NCI-H187 treated with DMSO at 0.1 percent for 48 hours (cell line): ENCODE data around the gene UBAC2.

Experiments
- DNase-seq: peaks from one replicate; lab custom pipeline; 2025; lab: John Stamatoyannopoulos, UW

The UBAC2 gene

GRCh38 chr13:99270518-99270917 lies 69.9 kb downstream of the UBAC2 start:
- no peak for DNase-seq

GRCh38 chr13:99271249-99271648 lies 70.6 kb downstream of the UBAC2 start:
- no peak for DNase-seq

GRCh38 chr13:99272481-99272880 lies 71.8 kb downstream of the UBAC2 start:
- no peak for DNase-seq

DNA sequence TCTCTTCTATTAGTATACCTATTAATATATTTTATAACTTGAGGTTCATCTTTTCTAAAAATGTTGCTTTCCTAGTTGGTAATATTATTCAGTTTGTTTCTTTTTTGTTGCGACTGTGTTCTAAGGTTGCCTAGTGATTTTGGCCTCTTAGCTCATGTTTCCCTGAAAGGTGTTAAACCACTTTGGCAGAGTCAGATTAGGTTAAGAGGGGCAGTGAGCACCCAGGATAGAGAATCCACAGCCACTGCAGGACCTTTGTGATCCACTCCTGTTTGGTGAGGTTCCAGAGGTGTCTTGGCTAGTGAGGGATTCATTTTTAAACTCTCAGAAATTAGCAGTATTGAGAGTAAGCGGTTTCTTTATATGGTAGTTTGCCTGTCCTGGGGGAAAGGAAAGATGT lies 72.5 kb downstream of the UBAC2 start:
- DNase-seq, result no peak

GRCh38 chr13:99275093-99275469 lies 74.4 kb downstream of the UBAC2 start:
- no peak for DNase-seq

DNA sequence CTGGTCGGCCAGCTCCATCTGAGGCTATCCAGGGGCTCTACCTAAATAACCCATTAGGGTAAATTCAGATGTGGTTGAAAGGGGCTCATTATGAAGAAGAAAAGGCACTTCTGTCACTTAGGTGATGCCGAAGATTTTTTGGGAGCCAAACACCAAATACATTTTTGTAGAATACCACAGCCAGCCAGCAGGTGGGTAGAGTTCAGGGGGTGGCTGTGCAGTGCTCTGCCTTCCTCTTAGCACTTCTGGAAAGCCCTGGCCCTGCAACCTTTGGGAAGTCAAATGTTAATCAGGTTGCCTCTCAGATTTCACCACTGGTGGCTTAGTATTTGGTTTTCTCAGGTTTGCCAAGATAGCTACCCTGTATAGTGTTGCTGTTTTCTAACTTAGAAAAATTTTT lies 76.1 kb downstream of the UBAC2 start:
- DNase-seq, result no peak

GRCh38 chr13:99277629-99278028 lies 77.0 kb downstream of the UBAC2 start:
- no peak for DNase-seq

DNA sequence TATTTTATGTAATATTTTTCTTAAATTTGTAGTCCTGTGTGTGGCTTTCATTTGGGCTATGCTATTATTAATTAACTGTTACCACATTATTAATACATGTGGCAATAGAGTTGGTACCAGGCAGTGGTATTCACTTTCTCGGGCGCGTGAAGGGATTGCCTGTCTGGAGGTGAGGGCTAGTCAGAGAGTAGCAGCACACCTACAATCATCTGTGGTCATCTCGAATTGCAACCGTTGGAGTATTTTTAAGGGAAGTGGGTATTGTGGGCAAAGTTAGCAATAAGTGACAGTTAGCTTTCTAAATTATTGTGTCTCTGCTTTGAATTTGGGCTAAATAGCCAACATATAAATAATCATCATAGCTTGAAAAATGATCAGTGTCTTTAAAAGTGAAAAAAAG lies 77.5 kb downstream of the UBAC2 start:
- no peak for DNase-seq

DNA sequence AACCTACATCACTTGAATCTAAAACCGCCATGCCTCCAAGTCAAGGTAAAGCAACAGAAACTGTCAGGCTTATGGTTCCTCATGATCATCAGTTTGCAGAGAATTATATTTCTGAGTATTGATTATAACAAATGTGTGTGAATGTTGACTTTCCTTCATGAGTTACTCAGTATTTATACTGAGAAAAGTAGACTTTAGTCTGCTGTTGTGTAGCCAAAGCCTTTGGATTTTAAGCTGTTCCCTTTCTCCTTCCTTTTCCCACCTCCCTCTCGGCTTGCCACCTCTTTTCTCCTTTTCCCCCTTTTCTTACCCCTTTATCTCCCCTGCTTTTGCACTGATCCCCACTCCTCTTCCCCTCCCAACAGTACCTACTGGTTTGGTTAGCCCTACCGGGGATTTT lies 78.2 kb downstream of the UBAC2 start:
- no peak for DNase-seq

DNA sequence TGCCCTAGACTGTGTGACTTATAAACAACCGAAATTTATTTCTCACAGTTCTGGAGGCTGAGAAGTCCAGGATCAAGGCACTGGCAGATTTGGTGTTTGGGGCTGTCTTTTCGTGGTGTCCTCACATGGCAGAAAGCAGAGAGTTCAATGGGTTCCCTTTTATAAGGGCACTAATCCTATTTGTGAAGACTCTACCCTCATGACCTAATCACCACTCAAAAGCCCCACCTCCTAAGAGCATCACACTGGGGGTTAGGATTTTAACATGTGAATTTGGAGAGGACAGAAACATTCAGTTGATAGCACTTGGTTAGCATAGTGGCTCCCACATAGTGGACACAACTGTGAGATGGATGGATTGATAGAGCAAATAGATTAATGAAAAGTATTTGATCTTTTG lies 79.0 kb downstream of the UBAC2 start:
- DNase-seq, result no peak

- no peak for DNase-seq
These were observed 79.5 kb downstream of the UBAC2 start for GRCh38 chr13:99280166-99280565.

GRCh38 chr13:99281811-99282263 lies 81.2 kb downstream of the UBAC2 start:
- no peak for DNase-seq

DNA sequence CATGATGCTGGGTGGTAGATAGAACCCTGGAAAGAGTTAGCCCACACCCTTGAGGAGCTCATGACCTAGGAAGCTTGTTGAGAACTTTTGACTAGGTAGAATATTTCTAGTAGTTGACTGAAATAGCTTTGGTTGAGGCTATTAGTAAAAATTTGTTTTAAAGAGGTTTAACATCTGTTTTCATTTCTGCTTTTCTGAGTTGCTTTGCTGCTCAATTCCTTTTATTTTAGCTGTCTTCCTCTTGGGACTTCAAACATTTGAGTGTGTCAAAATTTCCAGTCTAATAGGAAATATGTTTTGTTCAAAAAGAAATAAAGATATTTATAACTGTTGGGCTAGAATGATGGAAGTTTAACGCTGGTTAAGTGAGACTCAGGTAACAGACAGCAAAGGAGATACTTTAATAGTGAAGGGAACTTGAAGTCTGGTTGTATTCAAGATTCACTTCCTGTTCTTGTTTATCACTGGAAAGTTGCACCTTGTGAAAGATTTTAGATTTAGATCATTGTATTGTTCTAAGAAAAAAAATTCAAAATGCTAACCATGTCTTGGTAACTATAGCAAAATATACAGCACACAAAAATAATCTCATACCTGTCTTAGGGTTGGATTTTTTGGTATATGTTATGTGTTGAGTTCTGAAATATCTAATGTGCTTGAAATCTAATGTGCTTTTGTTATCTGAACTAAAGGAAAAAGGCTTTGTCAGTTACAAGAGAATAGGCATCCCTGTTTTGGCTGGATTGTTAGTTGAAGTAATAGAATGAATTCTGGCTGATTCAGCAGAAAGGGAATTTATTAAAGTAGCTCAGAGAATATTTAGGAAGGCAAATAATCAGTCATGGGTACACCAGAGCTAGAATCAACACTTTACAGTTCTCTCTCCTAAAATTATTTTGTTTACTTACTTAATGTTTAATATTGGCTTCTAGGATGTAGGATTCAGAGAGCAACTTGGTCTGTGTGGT lies 81.9 kb downstream of the UBAC2 start:
- no peak for DNase-seq

DNA sequence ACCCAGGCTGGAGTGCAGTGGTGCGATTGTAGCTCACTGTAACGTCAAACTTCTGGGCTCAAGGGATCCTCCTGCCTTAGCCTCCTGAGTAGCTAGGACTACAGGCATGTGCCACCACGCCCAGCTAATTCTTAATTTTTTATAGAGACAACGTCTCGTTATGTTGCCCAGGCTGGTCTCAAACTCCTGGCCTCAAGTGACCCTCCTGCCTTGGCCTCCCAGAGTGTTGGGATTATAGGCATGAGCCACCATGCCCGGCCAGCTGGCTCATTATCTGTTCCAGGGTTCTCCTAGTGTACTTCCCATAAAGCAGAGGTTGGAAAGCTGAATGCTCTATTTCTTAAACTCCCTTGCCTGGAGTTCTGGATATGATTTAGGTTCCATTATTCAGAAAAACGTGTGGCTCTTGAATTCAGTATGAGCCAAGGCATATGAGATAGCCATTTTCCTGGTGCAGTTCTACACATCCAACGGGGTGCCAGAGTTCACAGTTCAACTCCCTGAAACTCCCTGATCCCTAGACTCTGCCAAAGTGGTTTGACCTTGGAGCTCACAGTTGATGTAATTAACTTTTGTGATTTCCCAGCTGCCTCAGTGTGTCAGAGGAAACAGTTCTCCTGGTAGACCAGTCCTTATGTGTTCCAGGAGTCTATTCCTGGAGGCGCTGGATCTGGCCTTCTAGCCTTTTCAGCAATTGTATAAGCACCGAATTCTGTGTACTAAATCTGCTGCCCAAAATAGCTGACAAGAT lies 85.0 kb downstream of the UBAC2 start:
- DNase-seq, result no peak

- no peak for DNase-seq
These were observed 86.9 kb downstream of the UBAC2 start for GRCh38 chr13:99287551-99287950.

GRCh38 chr13:99288089-99288488 lies 87.4 kb downstream of the UBAC2 start:
- no peak for DNase-seq

- no peak for DNase-seq
These were observed 88.6 kb downstream of the UBAC2 start for GRCh38 chr13:99289271-99289670.

DNA sequence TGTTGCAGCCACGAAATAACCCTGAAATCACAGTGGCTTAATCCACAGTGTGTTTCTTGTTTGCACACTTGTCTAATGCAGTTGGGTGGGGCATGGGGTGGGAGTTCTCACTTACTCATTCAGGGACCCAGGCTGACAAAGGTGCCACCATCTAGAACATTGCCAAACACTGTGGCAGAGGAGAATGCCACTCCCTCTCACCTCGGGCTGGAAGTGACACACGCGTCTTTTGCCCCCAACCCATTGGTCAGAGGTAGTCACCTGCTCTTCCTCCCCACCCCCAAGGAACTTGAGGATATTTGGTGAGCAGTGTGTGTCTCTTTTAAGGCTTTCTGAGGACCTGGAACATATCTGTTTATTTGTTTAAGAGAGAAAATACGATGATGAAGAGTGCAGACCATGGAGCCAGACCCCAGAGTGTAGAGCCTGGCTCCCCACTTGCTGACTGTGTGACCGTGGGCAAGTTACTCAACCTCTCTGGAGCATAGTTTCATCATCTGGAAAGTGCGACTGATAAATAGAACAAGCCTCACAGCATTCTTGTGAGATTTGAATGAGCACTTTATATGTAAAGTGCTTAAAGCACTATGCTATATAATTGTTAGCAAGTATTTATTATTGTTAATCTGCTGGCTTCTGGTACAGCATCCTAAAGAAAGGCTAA lies 89.2 kb downstream of the UBAC2 start:
- no peak for DNase-seq

DNA sequence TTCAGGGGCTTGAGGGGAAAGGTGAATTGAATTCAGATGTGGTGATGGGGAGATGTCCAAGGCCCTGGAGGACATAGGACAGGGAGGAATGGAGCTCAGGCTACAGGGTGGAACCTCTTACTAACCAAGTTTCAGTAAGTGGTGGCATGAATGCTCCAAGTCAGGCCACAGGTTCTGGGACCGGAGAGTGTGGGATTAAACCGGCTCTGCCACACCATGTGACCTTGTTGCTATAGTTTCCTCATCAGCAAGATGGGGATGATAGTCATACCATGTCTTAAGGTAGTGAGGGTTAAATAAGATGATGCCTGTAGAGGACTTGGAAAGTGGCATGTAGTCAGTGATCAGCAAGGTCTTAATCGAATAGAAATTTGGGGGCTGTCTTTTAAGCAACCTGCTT lies 90.2 kb downstream of the UBAC2 start:
- no peak for DNase-seq

DNA sequence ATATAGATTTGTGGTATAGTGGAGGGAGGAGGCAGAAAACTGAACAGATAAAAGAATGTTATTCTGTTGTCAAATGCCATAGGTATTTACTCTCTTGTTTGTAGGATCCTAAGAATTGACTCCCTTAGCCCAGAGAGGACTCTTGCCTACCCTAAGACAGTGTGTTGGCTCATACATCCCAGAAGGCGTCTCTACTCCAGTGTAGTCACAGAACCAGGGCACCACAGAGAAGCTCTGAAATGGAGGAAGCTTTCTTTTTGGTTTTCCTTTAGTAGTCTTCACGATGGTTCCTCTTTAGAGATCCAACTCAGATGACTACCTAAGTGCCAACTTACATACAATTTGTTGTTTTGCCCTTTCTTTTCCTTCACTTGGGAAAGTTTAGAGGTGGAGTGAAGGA lies 92.5 kb downstream of the UBAC2 start:
- DNase-seq, result no peak

DNA sequence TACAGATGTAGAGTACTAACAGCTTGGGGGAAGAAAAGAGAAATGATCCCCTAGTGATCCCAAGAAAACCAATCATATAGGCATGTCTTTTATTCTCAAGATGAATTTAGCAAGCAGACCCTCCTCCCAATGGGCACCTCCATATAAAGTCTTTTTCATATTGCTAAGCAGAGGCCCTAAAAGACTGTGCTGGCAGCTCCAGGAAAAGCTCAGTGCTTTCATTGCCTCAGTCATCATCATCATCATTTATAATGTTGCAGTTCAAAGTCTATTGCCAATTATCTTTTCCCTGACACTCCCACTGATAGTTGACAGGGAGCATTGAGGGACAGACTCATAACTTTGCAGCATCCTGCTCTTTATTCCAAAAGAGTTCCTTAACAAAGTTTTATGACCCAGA lies 93.5 kb downstream of the UBAC2 start:
- no peak for DNase-seq

DNA sequence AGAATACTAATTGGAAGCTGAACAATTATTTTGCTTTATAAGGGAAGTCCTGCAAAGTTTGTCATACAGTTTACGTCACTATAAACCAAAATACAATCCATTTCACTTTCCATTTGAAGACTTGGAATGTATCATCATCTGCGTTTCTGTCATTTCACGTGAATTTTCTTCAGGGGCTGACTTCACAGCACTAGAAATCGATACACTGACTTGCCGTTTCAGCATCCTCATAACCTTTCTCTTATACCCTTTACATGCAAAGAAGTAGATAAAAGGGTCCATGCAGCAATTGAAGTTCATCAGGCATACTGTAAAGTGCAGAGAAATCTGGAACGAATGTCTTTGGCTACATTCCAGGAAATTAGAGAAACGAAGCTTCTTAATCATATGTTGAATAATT lies 94.3 kb downstream of the UBAC2 start:
- no peak for DNase-seq
